ENCODE results near the gene GLYATL1.

GLYATL1 gene

GRCh38 chr11:58939277-58939676 is at the start of gene GLYATL1:
Gene GLYATL1, plus strand, starts transcription at chr11:58939488. Its CDS starts 7,600 bp downstream, at chr11:58947088.
- DNase-seq (ENCODE audit: low read depth in 2 of 2, low spot score in 1 of 2): no peak

GRCh38 chr11:58893899-58894298 is 45.4 kb upstream of the GLYATL1 start:
- DNase-seq (ENCODE audit: low read depth in 2 of 2, low spot score in 1 of 2): no peak

GRCh38 chr11:58898106-58898505 is 41.2 kb upstream of the GLYATL1 start:
- no peak for DNase-seq (ENCODE audit: low read depth in 2 of 2, low spot score in 1 of 2)

GRCh38 chr11:58900479-58901420 is 38.5 kb upstream of the GLYATL1 start:
- DNase-seq (ENCODE audit: low read depth in 2 of 2, low spot score in 1 of 2): no peak

GRCh38 chr11:58902881-58903280 is 36.4 kb upstream of the GLYATL1 start:
- no peak for DNase-seq (ENCODE audit: low read depth in 2 of 2, low spot score in 1 of 2)

GRCh38 chr11:58905011-58905720 is 34.1 kb upstream of the GLYATL1 start:
- DNase-seq (ENCODE audit: low read depth in 2 of 2, low spot score in 1 of 2): no peak

GRCh38 chr11:58905721-58906547 is 33.4 kb upstream of the GLYATL1 start:
- no peak for DNase-seq (ENCODE audit: low read depth in 2 of 2, low spot score in 1 of 2)

- no peak for DNase-seq (ENCODE audit: low read depth in 2 of 2, low spot score in 1 of 2)
Observed at GRCh38 chr11:58907780-58908179, 31.5 kb upstream of the GLYATL1 start.

GRCh38 chr11:58912124-58912523 is 27.2 kb upstream of the GLYATL1 start:
- DNase-seq (ENCODE audit: low read depth in 2 of 2, low spot score in 1 of 2): no peak

GRCh38 chr11:58913685-58914084 is 25.6 kb upstream of the GLYATL1 start:
- DNase-seq (ENCODE audit: low read depth in 2 of 2, low spot score in 1 of 2): no peak

GRCh38 chr11:58914821-58915543 is 24.3 kb upstream of the GLYATL1 start:
- DNase-seq (ENCODE audit: low read depth in 2 of 2, low spot score in 1 of 2): no peak

GRCh38 chr11:58916637-58917036 is 22.7 kb upstream of the GLYATL1 start:
- no peak for DNase-seq (ENCODE audit: low read depth in 2 of 2, low spot score in 1 of 2)

GRCh38 chr11:58917159-58917783 is 22.0 kb upstream of the GLYATL1 start:
- no peak for DNase-seq (ENCODE audit: low read depth in 2 of 2, low spot score in 1 of 2)

GRCh38 chr11:58919561-58919960 is 19.7 kb upstream of the GLYATL1 start:
- DNase-seq (ENCODE audit: low read depth in 2 of 2, low spot score in 1 of 2): no peak

- no peak for DNase-seq (ENCODE audit: low read depth in 2 of 2, low spot score in 1 of 2)
Observed at GRCh38 chr11:58919980-58920379, 19.3 kb upstream of the GLYATL1 start.

- DNase-seq (ENCODE audit: low read depth in 2 of 2, low spot score in 1 of 2): no peak
Observed at GRCh38 chr11:58921778-58922390, 17.4 kb upstream of the GLYATL1 start.

GRCh38 chr11:58922479-58922878 is 16.8 kb upstream of the GLYATL1 start:
- no peak for DNase-seq (ENCODE audit: low read depth in 2 of 2, low spot score in 1 of 2)

- no peak for DNase-seq (ENCODE audit: low read depth in 2 of 2, low spot score in 1 of 2)
Observed at GRCh38 chr11:58923300-58923788, 15.9 kb upstream of the GLYATL1 start.

- no peak for DNase-seq (ENCODE audit: low read depth in 2 of 2, low spot score in 1 of 2)
Observed at GRCh38 chr11:58924230-58924629, 15.1 kb upstream of the GLYATL1 start.

- no peak for DNase-seq (ENCODE audit: low read depth in 2 of 2, low spot score in 1 of 2)
Observed at GRCh38 chr11:58926251-58926650, 13.0 kb upstream of the GLYATL1 start.
